IPS-18c (cell line): ENCODE data around the gene KCNS1.
"Not testable (repeated sequence)": the region's sequence is repeated elsewhere in the genome, so short reads cannot be mapped to it uniquely, and the experiment has no call there.

Experiments
- H3K4me3 ChIP-seq: 2 replicates; pipeline ENCODE4 v1.7.0; 2013; ENCODE audit warnings: low read depth, mild to moderate bottlenecking, low read length, moderate library complexity; ENCODE audit not compliant: insufficient read depth
- H3K9me3 ChIP-seq: one replicate; pipeline ENCODE4 v1.6.1; 2013; ENCODE audit warnings: mild to moderate bottlenecking, low read length, moderate library complexity; ENCODE audit not compliant: control insufficient read depth, insufficient read depth

KCNS1 gene

GRCh38 chr20:45063107-45063506 lies 37.8 kb downstream of the KCNS1 start:
- not testable (repeated sequence) for H3K9me3 ChIP-seq, H3K4me3 ChIP-seq

- Histone ChIP-seq H3K9me3 (no peaks in the 10 kb centered on the region), H3K4me3 (no peak overlapping the region)
These were observed 39.7 kb downstream of the KCNS1 start for GRCh38 chr20:45061244-45061643.

GRCh38 chr20:45060294-45060693 lies 40.6 kb downstream of the KCNS1 start:
- no peaks in the 10 kb centered on the region for H3K9me3 ChIP-seq
- no peak overlapping the region for H3K4me3 ChIP-seq

- H3K4me3 ChIP-seq: no peak overlapping the region
These were observed 41.8 kb downstream of the KCNS1 start for GRCh38 chr20:45059022-45059728.

GRCh38 chr20:45058168-45058850 lies 42.6 kb downstream of the KCNS1 start:
- Histone ChIP-seq H3K4me3 (no peak overlapping the region), H3K9me3 (no peaks in the 10 kb centered on the region)

More at GRCh38 chr20:45059022-45059728, 41.8 kb downstream of the KCNS1 start:
- H3K9me3 ChIP-seq: no peaks in the 10 kb centered on the region

GRCh38 chr20:45056473-45057173 lies 44.3 kb downstream of the KCNS1 start:
- no peaks in the 10 kb centered on the region for H3K9me3 ChIP-seq
- no peak overlapping the region for H3K4me3 ChIP-seq

- Histone ChIP-seq H3K9me3 (no peaks in the 10 kb centered on the region), H3K4me3 (no peak overlapping the region)
These were observed 45.9 kb downstream of the KCNS1 start for GRCh38 chr20:45055056-45055455.

- no peak overlapping the region for H3K4me3 ChIP-seq
- H3K9me3 ChIP-seq: no peaks in the 10 kb centered on the region
These were observed 47.2 kb downstream of the KCNS1 start for GRCh38 chr20:45053430-45054351.

GRCh38 chr20:45052698-45053429 lies 48.1 kb downstream of the KCNS1 start:
- Histone ChIP-seq H3K4me3 (no peak overlapping the region), H3K9me3 (no peaks in the 10 kb centered on the region)

- Histone ChIP-seq H3K9me3 (no peaks in the 10 kb centered on the region), H3K4me3 (no peak overlapping the region)
These were observed 49.5 kb downstream of the KCNS1 start for GRCh38 chr20:45051204-45052060.

- Histone ChIP-seq H3K4me3 (no peak overlapping the region), H3K9me3 (no peaks in the 10 kb centered on the region)
These were observed 50.9 kb downstream of the KCNS1 start for GRCh38 chr20:45049904-45050471.

GRCh38 chr20:45049438-45049837 lies 51.5 kb downstream of the KCNS1 start:
- no peaks in the 10 kb centered on the region for H3K9me3 ChIP-seq
- no peak overlapping the region for H3K4me3 ChIP-seq

GRCh38 chr20:45047581-45048119 lies 53.3 kb downstream of the KCNS1 start:
- Histone ChIP-seq H3K9me3 (no peaks in the 10 kb centered on the region), H3K4me3 (no peak overlapping the region)

- H3K4me3 ChIP-seq: no peak overlapping the region
- no peaks in the 10 kb centered on the region for H3K9me3 ChIP-seq
These were observed 56.3 kb downstream of the KCNS1 start for GRCh38 chr20:45044601-45045000.

GRCh38 chr20:45044084-45044573 lies 56.8 kb downstream of the KCNS1 start:
- no peaks in the 10 kb centered on the region for H3K9me3 ChIP-seq
- no peak overlapping the region for H3K4me3 ChIP-seq
